C4-2B (cell line): ENCODE data around the gene CD47.
A peak's percentile ranks its signal among the peaks of the same experiment; 100 is the strongest.

Source experiments
- H3K27ac ChIP-seq: fragments of 450-650 bp; 2 replicates; pipeline ENCODE4 v1.5.1; 2017
- ZFX ChIP-seq: fragments of 450-650 bp; IDR thresholded peaks from 2 replicates; pipeline ENCODE4 v1.6.1; 2017
- TF ChIP-seq, protein P1 (sequence below): fragments of 450-650 bp; conservative IDR thresholded peaks from 2 replicates; pipeline ENCODE4 v1.5.1; 2017; ENCODE audit warnings: mild to moderate bottlenecking

The CD47 gene

DNA sequence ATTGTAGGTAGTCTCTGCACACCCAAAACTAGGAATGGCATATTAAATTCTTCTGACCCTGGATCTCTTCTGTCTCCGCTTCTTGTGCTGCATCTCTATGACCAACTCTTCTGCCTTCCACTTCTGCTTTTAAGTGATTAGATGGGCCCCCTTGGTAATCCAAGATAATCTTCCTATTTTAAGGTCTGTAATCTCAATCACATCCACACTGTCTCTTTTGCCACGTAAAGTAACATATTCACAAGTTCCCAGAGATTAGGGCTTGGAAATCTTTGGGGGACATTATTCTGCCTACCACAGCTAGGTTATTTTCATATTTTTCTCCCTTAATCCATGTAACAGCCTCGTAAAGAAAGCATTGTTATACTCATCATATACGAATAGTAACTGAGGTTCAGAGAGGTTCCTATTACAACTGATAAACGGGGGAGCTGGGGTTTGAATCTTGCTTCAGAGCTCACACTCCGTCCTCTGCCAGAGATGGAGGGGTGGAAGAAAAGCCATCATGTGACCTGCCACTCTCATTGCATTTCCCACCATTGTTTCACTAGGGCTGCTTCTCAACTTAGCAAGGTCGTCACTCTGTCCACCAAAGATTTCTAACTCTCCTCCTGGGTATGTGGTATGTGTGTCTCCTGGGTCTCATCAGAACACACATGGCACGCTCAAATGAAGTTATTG, 6.6 kb upstream of the CD47 start:
- no peak overlapping the region for H3K27ac ChIP-seq
- TF ChIP-seq ZFX: no peak
- TF ChIP-seq, protein P1, sequence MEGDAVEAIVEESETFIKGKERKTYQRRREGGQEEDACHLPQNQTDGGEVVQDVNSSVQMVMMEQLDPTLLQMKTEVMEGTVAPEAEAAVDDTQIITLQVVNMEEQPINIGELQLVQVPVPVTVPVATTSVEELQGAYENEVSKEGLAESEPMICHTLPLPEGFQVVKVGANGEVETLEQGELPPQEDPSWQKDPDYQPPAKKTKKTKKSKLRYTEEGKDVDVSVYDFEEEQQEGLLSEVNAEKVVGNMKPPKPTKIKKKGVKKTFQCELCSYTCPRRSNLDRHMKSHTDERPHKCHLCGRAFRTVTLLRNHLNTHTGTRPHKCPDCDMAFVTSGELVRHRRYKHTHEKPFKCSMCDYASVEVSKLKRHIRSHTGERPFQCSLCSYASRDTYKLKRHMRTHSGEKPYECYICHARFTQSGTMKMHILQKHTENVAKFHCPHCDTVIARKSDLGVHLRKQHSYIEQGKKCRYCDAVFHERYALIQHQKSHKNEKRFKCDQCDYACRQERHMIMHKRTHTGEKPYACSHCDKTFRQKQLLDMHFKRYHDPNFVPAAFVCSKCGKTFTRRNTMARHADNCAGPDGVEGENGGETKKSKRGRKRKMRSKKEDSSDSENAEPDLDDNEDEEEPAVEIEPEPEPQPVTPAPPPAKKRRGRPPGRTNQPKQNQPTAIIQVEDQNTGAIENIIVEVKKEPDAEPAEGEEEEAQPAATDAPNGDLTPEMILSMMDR: no peak

- TF ChIP-seq ZFX: no peak
- TF ChIP-seq, protein P1: no peak
Measured at GRCh38 chr3:108096532-108097321, 5.9 kb upstream of the CD47 start.

DNA sequence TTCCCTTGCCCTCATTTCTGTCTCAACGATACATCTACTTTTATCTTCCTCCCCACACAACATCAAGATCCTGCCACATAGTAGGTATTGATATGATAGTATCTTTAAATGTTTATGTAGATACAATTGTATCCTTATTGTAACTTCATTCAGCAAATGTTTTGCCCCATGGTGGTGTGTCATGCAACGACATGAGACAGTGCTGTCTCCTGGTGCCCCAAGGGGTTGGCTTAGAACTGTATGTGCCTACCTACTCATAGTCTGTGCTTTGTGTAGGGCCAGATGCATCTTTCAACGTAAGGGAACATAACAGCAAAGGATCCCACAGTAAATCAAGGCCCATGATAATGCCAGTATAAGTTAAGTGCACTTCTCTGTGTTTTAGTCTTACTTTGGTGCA, 2.8 kb upstream of the CD47 start:
- no peak for TF ChIP-seq ZFX
- TF ChIP-seq, protein P1: no peak
- no peak overlapping the region for H3K27ac ChIP-seq

More at GRCh38 chr3:108096532-108097321, 5.9 kb upstream of the CD47 start:
- no peak overlapping the region for H3K27ac ChIP-seq

- H3K27ac ChIP-seq: no peak overlapping the region
- TF ChIP-seq, protein P1: no peak
- TF ChIP-seq ZFX: no peak
Measured at GRCh38 chr3:108093021-108093420, 2.2 kb upstream of the CD47 start.

GRCh38 chr3:108092501-108092900, 1.7 kb upstream of the CD47 start:
- no peak for TF ChIP-seq ZFX
- TF ChIP-seq, protein P1: no peak
- no peak overlapping the region for H3K27ac ChIP-seq

GRCh38 chr3:108091498-108092250, 843 bp upstream of the CD47 start:
- H3K27ac ChIP-seq: peak overlapping the region; percentile 76
- TF ChIP-seq, protein P1: no peak
- no peak; the same call in 1 of the 2 replicates for TF ChIP-seq ZFX
